Activated naive CD4-positive, alpha-beta T cell treated with anti-CD3 and anti-CD28 coated beads, Interleukin-2, amount 50 U/mL, for 24 hours (primary cell): ENCODE results near the gene SPPL3.
"Not testable (repeated sequence)": the region's sequence is repeated elsewhere in the genome, so short reads cannot be mapped to it uniquely, and the experiment has no call there.

Experiments
- H3K27ac Mint-ChIP-seq: one replicate; pipeline ENCODE4 v1.8.0; 2021; ENCODE audit warnings: mild to moderate bottlenecking, mixed read lengths
- H3K27me3 Mint-ChIP-seq: one replicate; pipeline ENCODE4 v1.8.0; 2021; ENCODE audit warnings: mixed read lengths
- H3K36me3 Mint-ChIP-seq: one replicate; pipeline ENCODE4 v1.8.0; 2021; ENCODE audit warnings: mixed read lengths
- H3K4me1 Mint-ChIP-seq: one replicate; pipeline ENCODE4 v1.8.0; 2021; ENCODE audit warnings: mixed read lengths
- H3K4me3 Mint-ChIP-seq: one replicate; pipeline ENCODE4 v1.8.0; 2021; ENCODE audit warnings: mild to moderate bottlenecking, mixed read lengths
- H3K9me3 Mint-ChIP-seq: one replicate; pipeline ENCODE4 v1.8.0; 2021; ENCODE audit warnings: mixed read lengths

The SPPL3 gene

DNA sequence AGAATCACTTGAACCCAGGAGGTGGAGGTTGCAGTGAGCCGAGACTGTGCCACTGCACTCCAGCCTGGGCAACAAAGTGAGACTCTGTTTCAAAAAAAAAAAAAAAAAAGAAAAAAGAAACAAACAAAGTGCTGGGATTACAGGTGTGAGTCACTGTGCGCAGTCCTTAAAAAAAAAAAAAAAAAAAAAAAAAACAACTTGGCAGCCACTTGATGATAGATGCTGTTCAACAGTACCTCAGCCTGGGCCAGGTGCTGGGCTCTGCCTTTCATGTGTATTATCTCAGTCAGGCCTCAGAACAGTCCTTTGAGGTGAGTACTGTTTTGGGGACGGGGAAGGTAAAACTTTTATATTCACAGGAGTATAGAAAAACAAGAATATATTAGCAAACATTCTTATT, 169.0 kb downstream of the SPPL3 start:
- Mint-ChIP-seq H3K4me3 (no peak overlapping the region), H3K27me3 (no peaks in the 10 kb centered on the region), H3K27ac (no peak overlapping the region), H3K4me1 (no peaks in the 10 kb centered on the region), H3K9me3 (no peaks in the 10 kb centered on the region), H3K36me3 (peaks cover 6% of the 10 kb centered on the region)

- Mint-ChIP-seq H3K36me3 (peaks cover 6% of the 10 kb centered on the region), H3K4me3 (no peak overlapping the region), H3K27ac (no peak overlapping the region), H3K9me3 (no peaks in the 10 kb centered on the region), H3K4me1 (peaks cover 3% of the 10 kb centered on the region), H3K27me3 (no peaks in the 10 kb centered on the region)
Measured at GRCh38 chr12:120734210-120734609, 169.9 kb downstream of the SPPL3 start.

GRCh38 chr12:120733574-120733973, 170.6 kb downstream of the SPPL3 start:
- H3K27me3 Mint-ChIP-seq = no peaks in the 10 kb centered on the region
- H3K4me1 Mint-ChIP-seq = peaks cover 3% of the 10 kb centered on the region
- no peaks in the 10 kb centered on the region for H3K9me3 Mint-ChIP-seq
- no peak overlapping the region for H3K4me3 Mint-ChIP-seq
- H3K36me3 Mint-ChIP-seq = peaks cover 6% of the 10 kb centered on the region
- H3K27ac Mint-ChIP-seq = no peak overlapping the region

DNA sequence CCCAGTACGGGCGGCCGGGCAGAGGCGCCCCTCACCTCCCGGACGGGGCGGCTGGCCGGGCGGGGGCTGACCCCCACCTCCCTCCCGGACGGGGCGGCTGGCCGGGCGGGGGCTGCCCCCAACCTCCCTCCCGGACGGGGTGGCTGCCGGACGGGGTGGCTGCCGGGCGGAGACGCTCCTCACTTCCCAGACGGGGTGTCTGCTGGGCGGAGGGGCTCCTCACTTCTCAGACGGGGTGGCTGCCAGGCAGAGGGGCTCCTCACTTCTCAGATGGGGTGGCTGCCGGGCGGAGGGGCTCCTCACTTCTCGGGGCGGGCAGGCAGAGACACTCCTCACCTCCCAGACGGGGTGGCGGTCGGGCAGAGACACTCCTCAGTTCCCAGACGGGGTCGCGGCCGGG, 172.0 kb downstream of the SPPL3 start:
- H3K4me3 Mint-ChIP-seq, H3K27ac Mint-ChIP-seq, H3K9me3 Mint-ChIP-seq, H3K4me1 Mint-ChIP-seq, H3K27me3 Mint-ChIP-seq, H3K36me3 Mint-ChIP-seq: not testable (repeated sequence)

DNA sequence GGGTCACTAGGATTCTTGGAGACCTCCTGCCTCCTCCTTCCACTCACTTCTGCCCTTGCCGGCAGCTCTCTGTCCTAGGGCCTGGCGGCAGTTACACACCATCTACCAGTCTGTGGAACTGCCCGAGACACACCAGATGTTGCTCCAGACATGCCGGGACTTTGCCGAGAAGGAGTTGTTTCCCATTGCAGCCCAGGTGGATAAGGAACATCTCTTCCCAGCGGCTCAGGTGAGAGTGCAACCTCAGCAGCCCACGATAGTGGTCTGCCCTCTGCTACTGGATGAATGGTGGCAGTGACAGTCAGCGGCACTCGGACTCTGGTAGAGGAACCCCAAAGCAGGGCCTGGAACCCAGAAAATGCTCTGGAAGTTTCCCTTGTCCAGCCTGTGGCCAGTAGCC, 177.2 kb downstream of the SPPL3 start:
- H3K36me3 Mint-ChIP-seq = peaks cover 5% of the 10 kb centered on the region
- H3K27me3 Mint-ChIP-seq = no peaks in the 10 kb centered on the region
- H3K27ac Mint-ChIP-seq = no peak overlapping the region
- H3K9me3 Mint-ChIP-seq = no peaks in the 10 kb centered on the region
- H3K4me1 Mint-ChIP-seq = peaks cover 19% of the 10 kb centered on the region
- H3K4me3 Mint-ChIP-seq = peak overlapping the region; percentile 95

GRCh38 chr12:120726510-120726793, 177.7 kb downstream of the SPPL3 start:
- Mint-ChIP-seq H3K4me3 (peak overlapping the region; percentile 95), H3K27ac (peak overlapping the region; percentile 35), H3K36me3 (peaks cover 5% of the 10 kb centered on the region), H3K27me3 (no peaks in the 10 kb centered on the region), H3K4me1 (peaks cover 19% of the 10 kb centered on the region), H3K9me3 (no peaks in the 10 kb centered on the region)

GRCh38 chr12:120725659-120726509, 178.3 kb downstream of the SPPL3 start, which contains the start of gene ACADS:
ACADS (plus strand) TSS chr12:120725826; CDS start chr12:120725886, 60 bp downstream.
- H3K27ac Mint-ChIP-seq = peak within 1 kb of the TSS; percentile 61
- peak within 1 kb of the TSS; percentile 95 for H3K4me3 Mint-ChIP-seq
- H3K4me1 Mint-ChIP-seq = peaks cover 19% of the 10 kb centered on the region
- H3K36me3 Mint-ChIP-seq = peaks cover 5% of the 10 kb centered on the region
- no peaks in the 10 kb centered on the region for H3K9me3 Mint-ChIP-seq
- H3K27me3 Mint-ChIP-seq = no peaks in the 10 kb centered on the region

DNA sequence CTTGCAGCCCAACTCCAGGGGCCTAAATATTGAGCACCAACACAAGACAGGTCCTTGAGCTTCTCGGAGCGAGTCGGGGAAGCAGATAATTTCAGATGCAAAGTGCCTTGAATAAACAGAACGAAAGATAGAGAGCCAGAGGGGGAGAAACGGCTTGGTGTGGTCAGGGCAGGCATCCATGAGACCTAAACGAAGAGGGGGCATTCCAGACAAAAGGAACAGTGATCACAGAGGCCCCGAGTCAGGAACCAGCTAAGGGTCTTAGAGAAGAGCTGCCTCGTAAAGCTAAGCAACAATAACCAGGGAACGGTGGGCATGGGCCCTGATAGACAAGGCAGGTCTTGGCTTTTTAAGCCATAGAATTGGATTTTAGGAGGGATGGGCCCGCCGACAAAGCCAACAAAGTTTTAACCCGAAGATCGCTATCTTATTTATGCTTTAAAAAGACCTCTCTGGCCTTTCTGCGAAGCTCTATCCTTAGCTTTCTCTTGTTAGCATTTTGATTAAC, 179.0 kb downstream of the SPPL3 start:
- Mint-ChIP-seq H3K27ac (peak overlapping the region; percentile 61), H3K9me3 (no peaks in the 10 kb centered on the region), H3K27me3 (no peaks in the 10 kb centered on the region), H3K36me3 (peaks cover under 1% of the 10 kb centered on the region), H3K4me1 (peaks cover 19% of the 10 kb centered on the region), H3K4me3 (peak overlapping the region; percentile 95)

DNA sequence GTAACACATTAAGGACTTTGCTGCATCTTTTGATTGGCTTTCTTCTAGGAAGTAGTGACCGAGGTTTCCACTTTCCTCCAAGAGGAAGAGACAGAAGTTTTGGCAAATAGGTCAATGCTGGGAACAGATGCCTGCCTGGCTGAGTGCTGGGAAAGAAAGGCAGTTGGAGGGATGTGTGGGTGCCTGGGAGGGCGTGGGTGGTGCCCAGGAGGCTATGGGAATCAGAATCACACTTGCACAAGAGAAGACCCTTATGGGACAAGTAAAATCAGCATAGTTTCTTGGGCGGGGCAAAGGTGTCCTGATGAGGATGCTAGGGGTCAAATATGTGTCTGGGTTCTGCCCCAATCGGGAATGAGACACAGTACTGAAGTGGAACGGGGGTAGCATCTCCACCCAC, 179.4 kb downstream of the SPPL3 start:
- Mint-ChIP-seq H3K4me3 (peak overlapping the region; percentile 95), H3K36me3 (no peaks in the 10 kb centered on the region), H3K9me3 (no peaks in the 10 kb centered on the region), H3K27me3 (no peaks in the 10 kb centered on the region), H3K27ac (no peak overlapping the region), H3K4me1 (peaks cover 19% of the 10 kb centered on the region)

DNA sequence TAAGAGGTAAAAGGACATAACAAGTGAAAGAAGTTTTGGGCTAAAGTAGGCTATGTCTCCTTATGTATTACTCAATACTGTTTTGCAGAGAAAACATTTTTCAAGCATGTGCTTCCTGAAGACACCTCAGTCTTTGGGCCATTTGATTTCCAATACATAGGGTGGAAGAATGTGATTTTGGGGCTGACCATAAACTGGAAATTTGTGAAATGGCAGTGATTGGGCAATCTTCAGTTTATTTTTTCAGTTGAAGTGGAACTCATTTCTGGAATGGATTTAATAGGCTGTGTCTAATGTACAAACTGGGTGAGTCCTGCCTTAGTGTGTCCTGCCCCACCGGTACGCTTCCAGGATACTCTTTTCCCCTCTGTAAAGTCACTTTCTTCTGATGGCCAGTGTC, 181.4 kb downstream of the SPPL3 start:
- Mint-ChIP-seq H3K9me3 (no peaks in the 10 kb centered on the region), H3K27ac (no peak overlapping the region), H3K4me3 (no peak overlapping the region), H3K27me3 (no peaks in the 10 kb centered on the region), H3K4me1 (peaks cover 31% of the 10 kb centered on the region), H3K36me3 (peaks cover 3% of the 10 kb centered on the region)

- Mint-ChIP-seq H3K36me3 (peaks cover 3% of the 10 kb centered on the region), H3K27me3 (no peaks in the 10 kb centered on the region), H3K4me1 (peaks cover 31% of the 10 kb centered on the region), H3K4me3 (no peak overlapping the region), H3K9me3 (no peaks in the 10 kb centered on the region), H3K27ac (no peak overlapping the region)
Measured at GRCh38 chr12:120721866-120722265, 182.3 kb downstream of the SPPL3 start.

GRCh38 chr12:120720987-120721801, 183.0 kb downstream of the SPPL3 start:
- H3K27me3 Mint-ChIP-seq = no peaks in the 10 kb centered on the region
- H3K36me3 Mint-ChIP-seq = peaks cover 8% of the 10 kb centered on the region
- H3K9me3 Mint-ChIP-seq = no peaks in the 10 kb centered on the region
- H3K4me3 Mint-ChIP-seq = no peak overlapping the region
- peaks cover 31% of the 10 kb centered on the region for H3K4me1 Mint-ChIP-seq
- no peak overlapping the region for H3K27ac Mint-ChIP-seq

- H3K27ac Mint-ChIP-seq = no peak overlapping the region
- H3K4me1 Mint-ChIP-seq = peaks cover 28% of the 10 kb centered on the region
- H3K27me3 Mint-ChIP-seq = no peaks in the 10 kb centered on the region
- H3K4me3 Mint-ChIP-seq = no peak overlapping the region
- no peaks in the 10 kb centered on the region for H3K9me3 Mint-ChIP-seq
- peaks cover 8% of the 10 kb centered on the region for H3K36me3 Mint-ChIP-seq
Measured at GRCh38 chr12:120720234-120720986, 183.7 kb downstream of the SPPL3 start.

DNA sequence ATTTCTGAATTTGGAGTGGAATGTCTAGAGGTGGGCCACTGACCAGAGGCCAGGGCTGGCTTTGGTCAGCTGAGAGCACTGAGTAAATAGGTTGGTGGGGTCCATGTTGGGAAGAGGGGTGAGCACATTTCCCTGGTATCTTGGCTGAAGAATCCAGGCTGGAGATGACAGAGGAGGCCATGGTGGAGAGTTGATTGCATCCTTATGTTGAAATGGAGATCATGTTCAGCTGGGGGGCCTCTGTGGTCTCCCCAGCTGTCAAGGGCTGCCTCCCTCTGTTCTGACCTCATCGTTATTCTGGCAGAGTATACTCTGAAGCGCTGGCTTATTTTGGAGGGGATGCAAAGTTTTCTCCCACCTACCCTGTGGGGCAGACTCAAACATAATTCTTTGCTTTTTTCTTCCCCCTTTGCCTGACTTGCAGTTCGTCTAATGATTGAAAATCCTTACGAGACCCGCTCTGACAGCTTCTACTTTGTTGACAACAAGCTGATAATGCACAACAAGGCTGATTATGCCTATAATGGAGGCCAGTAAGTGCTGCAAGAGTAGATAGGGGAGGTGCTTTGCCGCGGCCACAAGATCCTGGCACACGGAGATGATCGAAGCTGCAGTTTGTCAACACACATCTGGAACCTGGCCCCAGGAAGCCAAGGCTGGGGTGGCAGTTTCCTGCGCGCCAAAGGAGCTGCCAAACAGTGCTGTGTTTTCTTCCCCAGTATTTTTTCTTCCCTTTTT, 184.5 kb downstream of the SPPL3 start:
- no peaks in the 10 kb centered on the region for H3K27me3 Mint-ChIP-seq
- H3K4me1 Mint-ChIP-seq = peaks cover 22% of the 10 kb centered on the region
- no peaks in the 10 kb centered on the region for H3K9me3 Mint-ChIP-seq
- peaks cover 8% of the 10 kb centered on the region for H3K36me3 Mint-ChIP-seq
- H3K27ac Mint-ChIP-seq = no peak overlapping the region
- H3K4me3 Mint-ChIP-seq = no peak overlapping the region

DNA sequence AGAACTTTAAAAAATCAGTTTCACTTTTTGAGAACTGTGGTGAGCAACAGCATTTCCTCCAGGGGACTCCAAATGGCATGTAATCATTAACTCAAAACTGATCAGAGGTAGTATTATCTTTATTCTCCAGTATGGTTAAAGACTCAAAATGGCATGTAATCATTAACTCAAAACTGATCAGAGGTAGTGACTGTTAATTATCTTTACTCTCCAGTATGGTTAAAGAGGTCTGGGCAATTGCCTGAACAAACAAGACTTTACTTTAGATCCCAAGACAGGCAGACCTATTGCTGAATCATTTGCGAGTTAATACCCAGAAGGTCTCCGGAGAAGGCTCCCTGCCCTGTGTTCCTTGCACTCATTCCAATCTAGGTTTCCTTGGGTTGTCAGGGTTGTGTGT, 185.1 kb downstream of the SPPL3 start:
- Mint-ChIP-seq H3K36me3 (peaks cover 8% of the 10 kb centered on the region), H3K27ac (no peak overlapping the region)

More for the DNA sequence above, 185.1 kb downstream of the SPPL3 start:
- H3K9me3 Mint-ChIP-seq = no peaks in the 10 kb centered on the region
- no peaks in the 10 kb centered on the region for H3K27me3 Mint-ChIP-seq
- no peak overlapping the region for H3K4me3 Mint-ChIP-seq
- peaks cover 23% of the 10 kb centered on the region for H3K4me1 Mint-ChIP-seq
